Measurements from ENCODE around the gene CTSD. TPM values are rescaled to one million over a fixed set of nuclear protein-coding genes. Genes with fewer than 3 reads are reported as not detected.

The CTSD gene
- polyA plus RNA-seq, 1 of the 3 experiments (the other 2 are of a cell fraction), result 187 TPM

GRCh38 chr11:1784761-1785650 is 21.3 kb upstream of the CTSD start:
- Histone ChIP-seq H3K79me2 (ENCODE audit: insufficient read depth) (no peaks in the 10 kb centered on the region), H3K9me3 (no peaks in the 10 kb centered on the region), H3K4me3 (ENCODE audit: low read depth in 2 of 2, low read length in 1 of 2) (no peak overlapping the region), H3F3A (replicated peaks; ENCODE audit: insufficient read depth) (no peaks in the 10 kb centered on the region), H3K9me2 (no peaks in the 10 kb centered on the region), H4K20me1 (ENCODE audit: insufficient read depth) (no peaks in the 10 kb centered on the region), H3K27ac (ENCODE audit: low read depth in 2 of 2, low read length in 1 of 2) (no peak overlapping the region), H3K36me3 (replicated peaks in 1 of 2; ENCODE audit: control insufficient read depth in 1 of 2, insufficient read depth in 2 of 2, low read length in 1 of 2) (no peaks in the 10 kb centered on the region), H3K9ac (no peak overlapping the region), H3K4me2 (no peak overlapping the region), H3K4me1 (ENCODE audit: control insufficient read depth in 1 of 2, insufficient read depth in 2 of 2, low read depth in 1 of 2, low read length in 1 of 2) (peaks cover 0 to 7% of the 10 kb centered on the region in 2 experiments; a peak in 1 of 4 replicates), H2AFZ (ENCODE audit: low read depth) (no peak overlapping the region), H3K27me3 (ENCODE audit: insufficient read depth) (no peaks in the 10 kb centered on the region; the same call in 1 of the 2 replicates)
- TF ChIP-seq GATA2 (CRISPR knock-in tag; IDR thresholded peaks at IDR 0.05) (no peak), NFIC (IDR thresholded peaks at IDR 0.05; ENCODE audit: borderline replicate concordance) (no peak), TCF12 (IDR thresholded peaks at IDR 0.05) (no peak)
- TF ChIP-seq, protein P1, sequence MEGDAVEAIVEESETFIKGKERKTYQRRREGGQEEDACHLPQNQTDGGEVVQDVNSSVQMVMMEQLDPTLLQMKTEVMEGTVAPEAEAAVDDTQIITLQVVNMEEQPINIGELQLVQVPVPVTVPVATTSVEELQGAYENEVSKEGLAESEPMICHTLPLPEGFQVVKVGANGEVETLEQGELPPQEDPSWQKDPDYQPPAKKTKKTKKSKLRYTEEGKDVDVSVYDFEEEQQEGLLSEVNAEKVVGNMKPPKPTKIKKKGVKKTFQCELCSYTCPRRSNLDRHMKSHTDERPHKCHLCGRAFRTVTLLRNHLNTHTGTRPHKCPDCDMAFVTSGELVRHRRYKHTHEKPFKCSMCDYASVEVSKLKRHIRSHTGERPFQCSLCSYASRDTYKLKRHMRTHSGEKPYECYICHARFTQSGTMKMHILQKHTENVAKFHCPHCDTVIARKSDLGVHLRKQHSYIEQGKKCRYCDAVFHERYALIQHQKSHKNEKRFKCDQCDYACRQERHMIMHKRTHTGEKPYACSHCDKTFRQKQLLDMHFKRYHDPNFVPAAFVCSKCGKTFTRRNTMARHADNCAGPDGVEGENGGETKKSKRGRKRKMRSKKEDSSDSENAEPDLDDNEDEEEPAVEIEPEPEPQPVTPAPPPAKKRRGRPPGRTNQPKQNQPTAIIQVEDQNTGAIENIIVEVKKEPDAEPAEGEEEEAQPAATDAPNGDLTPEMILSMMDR (IDR thresholded peaks at IDR 0.05), result no peak
- POLR2A ChIA-PET, result interaction anchor here (0.7 kb wide), 1 partner anchor 11 kb away, joined by 3 read pairs; no protein-coding TSS in a partner anchor
- no peak for DNase-seq
- WGBS (ENCODE audit: low lambda C conversion rate), result 65% methylated on average over 15 of the region's 23 CpGs
- CTCF ChIA-PET, result interaction anchor here (1.1 to 2.1 kb wide), 2 partner anchors 11 to 91 kb away, joined by 3 to 6 read pairs; no protein-coding TSS in a partner anchor

GRCh38 chr11:1783725-1784529 is 20.2 kb upstream of the CTSD start:
- no peak overlapping the region for H2AFZ ChIP-seq (ENCODE audit: low read depth)
- H3K9ac ChIP-seq, result no peak overlapping the region
- no peaks in the 10 kb centered on the region for H3K9me2 ChIP-seq
- ChIA-PET CTCF (interaction anchor here (2.0 to 2.1 kb wide), 2 partner anchors 10 to 48 kb away, joined by 6 to 10 read pairs; no protein-coding TSS in a partner anchor), POLR2A (interaction anchor here (0.7 kb wide), 1 partner anchor 10 kb away, joined by 3 read pairs; no protein-coding TSS in a partner anchor)
- H3F3A ChIP-seq (replicated peaks; ENCODE audit: insufficient read depth), result no peaks in the 10 kb centered on the region
- no peaks in the 10 kb centered on the region for H3K36me3 ChIP-seq (replicated peaks in 1 of 2; ENCODE audit: control insufficient read depth in 1 of 2, insufficient read depth in 2 of 2, low read length in 1 of 2)
- no peak for DNase-seq
- H3K9me3 ChIP-seq, result no peaks in the 10 kb centered on the region
- H3K27me3 ChIP-seq (ENCODE audit: insufficient read depth), result no peaks in the 10 kb centered on the region; the same call in 1 of the 2 replicates
- peaks cover 0 to 7% of the 10 kb centered on the region in 2 experiments; a peak in 1 of 4 replicates for H3K4me1 ChIP-seq (ENCODE audit: control insufficient read depth in 1 of 2, insufficient read depth in 2 of 2, low read depth in 1 of 2, low read length in 1 of 2)
- TF ChIP-seq RCOR1 (IDR thresholded peaks at IDR 0.05; ENCODE audit: low read length) (no peak), USF1 (IDR thresholded peaks at IDR 0.05; ENCODE audit: borderline replicate concordance, low read depth) (no peak), FOSL2 (IDR thresholded peaks at IDR 0.05; ENCODE audit: borderline replicate concordance, low read depth) (no peak), ELF1 (IDR thresholded peaks at IDR 0.05) (no peak), MAX (IDR thresholded peaks at IDR 0.05; ENCODE audit: low read depth) (no peak), FOXM1 (IDR thresholded peaks at IDR 0.05; ENCODE audit: low read depth) (no peak), MEF2A (IDR thresholded peaks at IDR 0.05; ENCODE audit: borderline replicate concordance, low read depth) (no peak), GABPA (IDR thresholded peaks at IDR 0.05; ENCODE audit: low read depth) (no peak), YY1 (IDR thresholded peaks at IDR 0.05; ENCODE audit: low read depth) (no peak), MXI1 (IDR thresholded peaks at IDR 0.05; ENCODE audit: low read depth, low read length) (no peak), TEAD4 (IDR thresholded peaks at IDR 0.05; ENCODE audit: borderline replicate concordance, insufficient read depth) (no peak), FOXJ3 (CRISPR knock-in tag; IDR thresholded peaks at IDR 0.05) (no peak), TAF1 (IDR thresholded peaks at IDR 0.05; ENCODE audit: borderline replicate concordance, low read depth, low read length) (no peak), NFIC (IDR thresholded peaks at IDR 0.05; ENCODE audit: borderline replicate concordance) (no peak)
- TF ChIP-seq, protein P1 (IDR thresholded peaks at IDR 0.05), result no peak
- no peaks in the 10 kb centered on the region for H3K79me2 ChIP-seq (ENCODE audit: insufficient read depth)
- WGBS (ENCODE audit: low lambda C conversion rate), result 79% methylated on average over 20 of the region's 24 CpGs
- H4K20me1 ChIP-seq (ENCODE audit: insufficient read depth), result no peaks in the 10 kb centered on the region
- no peak overlapping the region for H3K4me3 ChIP-seq (ENCODE audit: low read depth in 2 of 2, low read length in 1 of 2)
- no peak overlapping the region for H3K4me2 ChIP-seq
- H3K27ac ChIP-seq (ENCODE audit: low read depth in 2 of 2, low read length in 1 of 2), result no peak overlapping the region
